Nephron (organoid): Measurements from ENCODE around the gene ZNF599.

Experiments used
- H3K27ac Mint-ChIP-seq, 3 experiments: 2 replicates each; pipeline ENCODE4 v1.8.0; 2020; ENCODE audit warnings: mixed read lengths in 3 of 3, mild to moderate bottlenecking in 2 of 3, moderate library complexity in 1 of 3
- H3K27me3 Mint-ChIP-seq: 2 replicates; pipeline ENCODE4 v1.8.0; 2021; ENCODE audit warnings: low read depth, mild to moderate bottlenecking, moderate library complexity, mixed read lengths
- H3K36me3 Mint-ChIP-seq: 2 replicates; pipeline ENCODE4 v1.8.0; 2020; ENCODE audit warnings: low read depth, mixed read lengths
- H3K4me1 Mint-ChIP-seq: 2 replicates; pipeline ENCODE4 v1.8.0; 2020; ENCODE audit warnings: mixed read lengths
- H3K4me3 Mint-ChIP-seq, 3 experiments: 2 replicates each; pipeline ENCODE4 v1.8.0; 2020; ENCODE audit warnings: mild to moderate bottlenecking in 3 of 3, mixed read lengths in 3 of 3, moderate library complexity in 2 of 3
- H3K9me3 Mint-ChIP-seq: 2 replicates; pipeline ENCODE4 v1.8.0; 2020; ENCODE audit warnings: mixed read lengths
- TF ChIP-seq, protein P1 (sequence below), 3 experiments: fragments of 200-600 bp; sonication (generic); IDR thresholded peaks; one replicate each; pipeline ENCODE4 v1.5.0; 2021; ENCODE audit warnings: antibody characterized with exemption in 3 of 3; ENCODE audit not compliant: unreplicated experiment in 3 of 3

Gene ZNF599

DNA sequence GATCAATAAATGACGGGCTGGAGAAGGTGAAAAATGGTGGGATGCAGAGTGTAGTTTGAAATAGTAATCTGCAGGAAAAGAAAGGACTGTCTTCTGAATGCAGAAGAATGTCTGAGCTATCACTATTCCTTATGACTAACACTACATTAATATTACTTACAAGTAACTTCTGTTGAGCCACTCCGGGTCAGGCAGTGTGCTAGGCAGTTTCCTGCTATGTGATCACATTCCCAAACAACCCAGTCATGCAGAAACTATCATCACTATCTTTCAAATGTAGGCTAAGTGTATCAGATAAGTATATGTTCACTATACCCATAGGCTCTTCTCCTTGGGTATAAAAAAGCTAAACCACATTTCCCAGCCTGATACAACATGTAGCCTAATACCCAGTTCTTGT lies 6.6 kb downstream of the ZNF599 start:
- H3K4me1 Mint-ChIP-seq, result peaks cover 3% of the 10 kb centered on the region

DNA sequence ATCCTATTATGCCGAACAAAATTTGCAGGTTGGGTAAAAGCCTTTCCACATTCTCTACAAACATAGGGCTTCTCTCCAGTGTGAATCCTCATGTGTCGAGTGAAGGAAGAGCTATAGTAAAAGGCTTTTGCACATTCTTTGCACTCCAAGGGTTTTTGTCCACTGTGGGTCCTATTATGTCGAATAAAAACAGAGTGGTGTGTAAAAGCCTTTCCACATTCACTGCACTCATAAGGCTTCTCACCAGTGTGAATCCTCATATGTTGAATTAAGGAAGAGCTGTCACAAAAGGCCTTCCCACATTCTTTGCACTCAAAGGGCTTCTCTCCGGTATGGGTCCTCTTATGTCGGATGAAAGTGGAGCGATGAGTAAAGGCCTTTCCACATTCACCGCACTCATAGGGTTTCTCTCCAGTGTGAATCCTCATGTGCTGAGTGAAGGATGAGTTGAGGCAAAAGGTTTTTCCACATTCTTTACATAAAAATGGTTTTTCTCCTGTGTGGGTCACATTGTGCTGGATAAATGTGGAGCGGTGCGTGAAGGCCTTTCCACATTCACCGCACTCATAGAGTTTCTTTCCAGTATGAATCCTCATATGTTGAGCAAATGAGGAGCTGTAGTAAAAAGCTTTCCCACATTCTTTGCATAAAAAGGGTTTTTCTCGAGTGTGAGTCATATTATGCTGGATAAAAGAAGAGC lies 13.6 kb downstream of the ZNF599 start:
- TF ChIP-seq, protein P1, sequence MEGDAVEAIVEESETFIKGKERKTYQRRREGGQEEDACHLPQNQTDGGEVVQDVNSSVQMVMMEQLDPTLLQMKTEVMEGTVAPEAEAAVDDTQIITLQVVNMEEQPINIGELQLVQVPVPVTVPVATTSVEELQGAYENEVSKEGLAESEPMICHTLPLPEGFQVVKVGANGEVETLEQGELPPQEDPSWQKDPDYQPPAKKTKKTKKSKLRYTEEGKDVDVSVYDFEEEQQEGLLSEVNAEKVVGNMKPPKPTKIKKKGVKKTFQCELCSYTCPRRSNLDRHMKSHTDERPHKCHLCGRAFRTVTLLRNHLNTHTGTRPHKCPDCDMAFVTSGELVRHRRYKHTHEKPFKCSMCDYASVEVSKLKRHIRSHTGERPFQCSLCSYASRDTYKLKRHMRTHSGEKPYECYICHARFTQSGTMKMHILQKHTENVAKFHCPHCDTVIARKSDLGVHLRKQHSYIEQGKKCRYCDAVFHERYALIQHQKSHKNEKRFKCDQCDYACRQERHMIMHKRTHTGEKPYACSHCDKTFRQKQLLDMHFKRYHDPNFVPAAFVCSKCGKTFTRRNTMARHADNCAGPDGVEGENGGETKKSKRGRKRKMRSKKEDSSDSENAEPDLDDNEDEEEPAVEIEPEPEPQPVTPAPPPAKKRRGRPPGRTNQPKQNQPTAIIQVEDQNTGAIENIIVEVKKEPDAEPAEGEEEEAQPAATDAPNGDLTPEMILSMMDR (IDR thresholded peaks at IDR 0.05; ENCODE audit: unreplicated experiment in 3 of 3), result no peak
- no peak overlapping the region for H3K27ac Mint-ChIP-seq
- no peaks in the 10 kb centered on the region for H3K27me3 Mint-ChIP-seq
- peaks cover 94% of the 10 kb centered on the region for H3K36me3 Mint-ChIP-seq
- no peak overlapping the region for H3K4me3 Mint-ChIP-seq
- peaks cover 85% of the 10 kb centered on the region for H3K9me3 Mint-ChIP-seq
- H3K4me1 Mint-ChIP-seq, result no peaks in the 10 kb centered on the region

More for the DNA sequence above, 6.6 kb downstream of the ZNF599 start:
- peaks cover 99% of the 10 kb centered on the region for H3K36me3 Mint-ChIP-seq
- no peak overlapping the region for H3K4me3 Mint-ChIP-seq
- H3K9me3 Mint-ChIP-seq, result peaks cover 55% of the 10 kb centered on the region
- H3K27ac Mint-ChIP-seq, result no peak overlapping the region
- H3K27me3 Mint-ChIP-seq, result no peaks in the 10 kb centered on the region
- TF ChIP-seq, protein P1 (IDR thresholded peaks at IDR 0.05; ENCODE audit: unreplicated experiment in 3 of 3), result no peak

DNA sequence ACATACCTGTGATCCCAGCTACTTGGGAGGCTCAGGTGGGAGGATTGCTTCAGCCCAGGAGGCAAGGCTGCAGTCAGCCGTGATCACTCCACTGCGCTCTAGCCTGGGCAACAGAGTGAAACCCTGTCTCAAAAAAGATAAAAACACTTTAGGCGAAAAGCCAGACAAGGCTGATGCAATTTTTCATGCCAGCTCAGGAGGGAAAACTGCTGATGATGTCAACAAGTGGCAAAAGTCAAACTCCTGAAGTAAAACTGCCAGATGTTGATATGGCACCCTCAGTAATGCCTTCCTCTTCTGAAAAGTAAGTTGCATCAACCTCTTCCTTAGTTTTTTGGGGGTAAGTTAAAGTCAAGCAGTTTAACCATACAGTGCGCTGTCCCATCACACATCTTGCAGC lies 15.6 kb downstream of the ZNF599 start:
- no peak overlapping the region for H3K4me3 Mint-ChIP-seq
- TF ChIP-seq, protein P1 (IDR thresholded peaks at IDR 0.05; ENCODE audit: unreplicated experiment in 3 of 3), result no peak
- peaks cover 92% of the 10 kb centered on the region for H3K36me3 Mint-ChIP-seq
- peaks cover 81% of the 10 kb centered on the region for H3K9me3 Mint-ChIP-seq
- no peaks in the 10 kb centered on the region for H3K27me3 Mint-ChIP-seq
- no peak overlapping the region for H3K27ac Mint-ChIP-seq
- H3K4me1 Mint-ChIP-seq, result no peaks in the 10 kb centered on the region

DNA sequence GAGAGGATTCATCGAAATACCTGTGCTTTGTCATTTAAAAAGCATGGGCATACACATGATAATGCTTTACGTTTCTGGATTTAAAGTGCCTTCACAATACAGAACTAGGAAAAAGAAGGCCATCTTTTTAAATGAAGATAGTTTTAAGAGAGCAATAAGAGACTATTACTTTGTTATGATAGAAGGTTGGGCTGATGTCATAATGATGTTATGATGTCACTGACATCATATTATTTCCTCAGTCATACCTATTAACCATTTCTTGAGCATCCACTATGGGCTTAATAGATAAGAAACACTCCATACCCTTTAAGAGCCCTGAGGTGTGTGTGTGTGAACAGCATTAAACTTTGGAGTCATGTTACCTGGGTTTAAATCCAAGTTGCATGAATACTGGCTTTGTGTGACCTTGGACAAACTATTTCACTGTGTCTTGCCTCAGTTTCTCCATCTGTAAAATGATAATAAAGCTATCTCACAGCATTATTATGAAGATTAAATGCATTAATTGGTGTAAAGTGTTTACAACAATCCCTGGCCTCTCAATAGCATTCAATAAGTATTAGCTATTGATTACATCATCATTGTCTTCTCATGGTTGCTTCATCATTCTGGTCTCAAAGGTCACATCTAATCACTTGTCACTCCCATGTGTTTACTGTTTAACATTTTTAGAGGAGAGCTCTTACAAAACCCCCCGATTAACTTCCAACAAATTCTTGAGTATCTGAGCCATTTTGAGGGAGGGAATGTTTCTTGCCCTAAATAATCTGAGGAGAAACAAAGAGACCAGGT lies 27.9 kb downstream of the ZNF599 start:
- Mint-ChIP-seq H3K36me3 (peaks cover 98% of the 10 kb centered on the region), H3K27me3 (no peaks in the 10 kb centered on the region), H3K4me3 (no peak overlapping the region), H3K27ac (no peak overlapping the region), H3K9me3 (peaks cover 84% of the 10 kb centered on the region), H3K4me1 (no peaks in the 10 kb centered on the region)
- TF ChIP-seq, protein P1 (IDR thresholded peaks at IDR 0.05; ENCODE audit: unreplicated experiment in 3 of 3), result no peak

DNA sequence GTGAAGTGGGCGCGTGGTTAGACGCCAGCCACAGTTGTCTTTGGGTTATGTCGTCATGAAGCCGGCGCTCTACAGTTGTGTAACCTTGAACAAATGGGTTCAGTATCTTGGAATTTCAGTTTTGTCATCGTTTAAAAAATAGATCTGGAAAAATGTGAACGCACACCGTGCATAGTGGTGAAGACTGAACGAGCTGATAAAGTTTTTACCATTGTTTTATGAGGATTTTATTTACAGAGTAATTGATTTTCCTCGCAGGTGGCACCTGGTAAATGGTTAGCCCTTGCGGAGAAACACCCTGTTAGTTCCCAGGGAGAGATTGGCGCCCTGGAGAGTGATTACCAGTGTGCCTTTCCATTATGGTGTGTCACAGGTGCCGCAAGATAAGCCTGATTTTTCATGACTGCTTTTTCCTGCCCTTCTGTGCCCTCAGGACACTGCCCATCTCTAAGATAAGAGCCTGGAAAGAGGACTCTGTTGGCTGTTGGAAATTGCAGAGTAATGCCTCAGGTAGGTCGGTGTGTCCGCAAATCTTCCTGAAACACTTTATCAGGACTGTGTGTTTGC lies 38.4 kb downstream of the ZNF599 start:
- TF ChIP-seq, protein P1 (IDR thresholded peaks at IDR 0.05; ENCODE audit: unreplicated experiment in 3 of 3), result no peak
- H3K27me3 Mint-ChIP-seq, result no peaks in the 10 kb centered on the region
- peaks cover 51% of the 10 kb centered on the region for H3K36me3 Mint-ChIP-seq
- peaks cover 14% of the 10 kb centered on the region for H3K4me1 Mint-ChIP-seq
- peak overlapping the region; percentile 88 to 96 (median 94) for H3K4me3 Mint-ChIP-seq
- H3K9me3 Mint-ChIP-seq, result peaks cover 26% of the 10 kb centered on the region
- peak overlapping the region; percentile 97 to 99 (median 97) for H3K27ac Mint-ChIP-seq
